Islet precursor cell (in vitro differentiated cells): ENCODE data around the gene SFN.
"Not testable (repeated sequence)": the region's sequence is repeated elsewhere in the genome, so short reads cannot be mapped to it uniquely, and the experiment has no call there.

Experiments
- DNase-seq: peaks from one replicate; pipeline ENCODE4 v3.0.0-alpha.2; 2018

SFN gene

DNA sequence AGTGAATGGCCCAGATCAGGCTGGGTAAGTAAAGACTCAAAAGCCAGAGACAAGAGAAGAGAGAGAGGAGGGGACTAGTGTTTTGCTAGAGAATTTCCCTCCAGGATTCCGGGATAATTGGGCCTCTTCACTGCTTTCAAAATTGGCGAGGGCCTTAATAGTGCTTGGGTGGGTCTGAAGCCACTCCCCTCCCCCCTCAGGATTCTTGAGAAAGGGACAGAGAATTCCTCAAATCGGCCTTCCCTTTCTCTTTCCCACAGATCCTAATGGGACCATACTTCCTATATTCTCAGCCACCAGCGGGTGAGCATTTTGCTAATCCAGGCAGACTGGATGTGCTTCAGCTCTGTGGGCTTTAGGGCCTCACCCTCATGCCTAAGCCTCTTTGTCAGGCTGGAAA lies 11.9 kb downstream of the SFN start:
- peak; percentile 82 for DNase-seq

DNA sequence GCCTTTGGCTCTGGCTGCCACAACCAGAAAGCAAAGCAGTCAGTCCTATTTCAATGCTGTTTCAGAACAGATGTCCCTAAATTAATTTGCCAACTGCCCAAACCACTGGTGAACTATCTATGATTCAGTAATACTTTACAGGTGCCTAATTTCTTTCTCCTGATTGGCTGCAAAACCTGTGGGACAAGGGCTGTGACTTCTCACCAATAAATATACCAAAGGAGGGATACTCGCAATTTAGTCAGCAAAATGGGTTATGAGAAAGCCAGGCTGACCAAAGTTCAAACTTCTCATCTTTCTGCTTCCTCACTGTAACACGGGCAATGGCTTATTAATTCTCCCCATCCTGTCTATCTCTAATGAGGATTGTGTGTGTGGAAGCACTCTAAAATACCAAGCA lies 14.4 kb downstream of the SFN start:
- no peak for DNase-seq

DNA sequence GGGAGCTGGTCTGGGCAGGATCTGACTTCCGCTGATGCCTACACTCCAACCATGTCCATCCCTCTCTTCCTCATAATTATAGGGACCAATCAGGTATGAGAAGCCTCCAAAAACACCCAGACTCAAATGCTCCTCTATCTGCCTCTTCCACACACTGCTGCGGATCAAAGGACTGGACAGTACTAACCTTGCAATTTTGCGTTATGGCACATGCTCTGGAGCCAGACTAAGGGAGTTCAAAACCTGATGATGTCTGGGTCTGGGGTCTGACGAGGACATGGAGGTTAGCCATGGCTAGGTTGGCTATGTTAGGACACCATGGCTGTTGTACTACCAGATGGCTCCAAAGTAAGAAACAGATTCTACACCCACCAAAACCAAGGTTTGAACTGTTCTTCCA lies 16.8 kb downstream of the SFN start:
- DNase-seq: no peak

DNA sequence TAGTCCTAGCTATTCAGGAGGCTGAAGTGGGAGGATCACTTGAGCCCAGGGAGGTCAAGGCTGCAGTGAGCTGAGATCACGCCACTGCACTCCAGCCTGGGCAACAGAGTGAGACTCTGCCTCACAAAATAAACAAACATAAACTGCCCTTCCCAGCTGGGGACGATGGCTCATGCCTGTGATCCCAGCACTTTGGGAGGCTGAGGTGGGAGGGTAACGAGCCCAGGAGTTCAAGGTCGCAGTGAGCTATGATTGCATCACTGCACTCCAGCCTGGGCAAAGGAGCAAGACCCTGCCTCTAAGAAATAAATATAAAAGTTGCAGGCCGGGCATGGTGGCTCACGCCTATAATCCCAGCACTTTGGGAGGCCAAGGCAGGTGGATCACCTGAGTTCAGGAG lies 18.7 kb downstream of the SFN start:
- not testable (repeated sequence) for DNase-seq

DNA sequence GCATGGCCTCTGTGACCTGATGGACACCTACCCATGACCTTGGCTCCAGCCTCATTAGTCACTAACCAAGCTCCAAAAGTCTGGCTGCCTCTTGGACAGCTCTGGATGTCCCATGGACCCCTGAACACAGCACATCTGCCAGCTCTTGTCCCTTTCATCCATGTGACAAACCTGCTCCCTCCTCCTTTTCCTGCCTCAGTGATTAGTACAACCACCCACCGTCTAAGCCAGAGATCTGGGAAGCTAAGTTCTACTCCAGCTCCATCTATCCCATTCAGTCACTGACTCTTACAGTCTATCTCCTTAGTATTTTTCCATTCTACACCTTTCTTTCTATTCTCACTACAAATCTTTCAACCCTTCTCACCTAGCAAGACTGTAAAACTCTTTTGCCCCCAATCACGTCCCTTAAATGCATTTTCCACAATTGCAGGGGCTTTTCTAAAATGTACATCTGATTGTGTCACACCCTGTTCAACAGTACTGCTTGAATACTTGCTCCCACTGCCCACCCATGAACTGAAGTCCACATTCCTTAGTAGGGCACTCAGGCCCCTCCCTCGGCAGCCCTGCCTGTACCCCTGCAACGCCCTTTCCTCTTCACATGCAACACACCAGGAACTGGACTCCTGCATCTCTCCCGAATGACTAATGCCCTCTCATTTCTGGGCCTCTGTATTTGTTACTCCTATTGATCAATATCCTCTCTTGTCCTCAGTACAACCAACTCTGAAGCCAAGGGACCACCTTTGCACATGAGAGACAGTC lies 19.9 kb downstream of the SFN start:
- DNase-seq: no peak

DNA sequence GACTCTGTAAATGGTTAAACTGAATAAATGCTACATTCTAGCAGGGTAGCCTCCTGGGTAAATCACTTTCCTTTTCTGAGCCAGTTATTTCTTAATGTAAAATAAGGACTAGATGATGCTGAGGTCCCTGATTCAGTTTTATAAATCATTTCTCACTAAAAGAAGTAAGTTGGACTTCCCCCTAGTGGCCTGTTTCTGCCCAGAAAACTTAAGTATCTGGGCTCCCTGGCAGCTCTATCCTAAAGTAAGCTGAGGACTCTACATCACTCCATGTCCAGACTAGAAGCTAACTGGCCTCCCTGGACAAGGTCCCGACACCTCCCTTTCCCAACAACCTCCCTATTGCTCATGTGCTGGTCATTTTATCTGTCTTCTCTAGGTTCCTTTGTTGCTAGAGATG lies 24.2 kb downstream of the SFN start:
- no peak for DNase-seq

DNA sequence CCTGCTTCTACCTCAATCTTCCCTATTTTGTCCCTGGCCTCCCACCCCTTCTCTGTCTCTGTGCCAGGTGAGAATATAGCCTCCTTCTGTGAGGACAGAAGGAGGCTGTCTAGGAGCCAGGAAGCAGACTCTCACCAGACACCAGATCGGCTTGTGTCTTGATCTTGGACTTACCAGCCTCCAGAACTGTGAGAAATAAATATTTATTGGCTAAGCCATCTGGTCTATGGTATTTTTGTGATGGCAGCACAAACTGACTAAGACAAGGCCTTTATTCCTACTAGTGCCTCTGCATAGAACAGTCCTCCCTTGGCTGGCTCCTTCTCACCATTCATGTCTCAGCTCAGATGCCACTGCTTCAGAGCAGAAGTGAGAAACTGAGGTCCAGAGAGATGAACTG lies 25.3 kb downstream of the SFN start:
- no peak for DNase-seq

DNA sequence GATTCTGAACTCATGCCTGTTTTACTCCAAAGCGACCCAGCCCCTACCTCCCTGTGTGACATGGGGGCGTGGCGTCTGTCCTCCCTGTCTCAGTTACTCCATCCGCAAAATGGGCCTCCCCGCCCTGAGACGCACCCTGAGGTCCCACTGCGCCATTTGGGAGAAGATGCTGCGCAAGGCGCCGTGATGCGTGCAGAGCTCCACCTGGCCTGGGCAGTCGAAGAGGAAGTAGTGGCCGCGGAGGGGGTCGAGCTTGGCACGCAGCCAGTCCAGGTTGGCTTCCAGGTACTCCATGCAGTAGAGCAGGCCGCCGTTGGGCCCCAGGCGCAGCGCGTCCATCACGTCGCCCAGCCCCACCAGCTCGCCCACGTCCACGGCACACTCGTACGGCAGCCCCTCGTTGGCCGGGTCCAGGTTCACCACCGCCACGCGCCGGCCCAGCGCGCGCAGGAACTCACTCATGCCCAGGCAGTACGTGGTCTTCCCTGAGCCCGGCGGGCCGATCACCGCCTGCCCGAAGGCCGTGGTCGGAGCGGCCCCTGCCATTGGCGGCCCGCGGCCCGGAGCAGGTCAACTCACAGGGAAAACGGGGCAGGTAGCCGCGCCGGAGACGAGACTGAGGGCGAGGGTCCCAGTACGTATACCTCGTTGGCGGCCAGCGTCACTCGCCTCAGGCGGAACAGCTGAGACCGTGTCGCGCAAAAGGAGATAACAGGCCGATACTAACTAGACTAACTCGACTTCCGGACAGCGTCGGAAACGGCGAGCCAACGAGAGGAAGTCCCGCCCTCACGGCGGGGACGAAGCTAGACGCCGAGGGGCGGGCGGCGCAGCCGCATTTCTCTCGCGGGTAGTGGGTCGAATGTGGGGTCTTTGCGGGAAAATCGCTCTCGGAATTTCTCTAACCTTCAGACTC lies 26.9 kb downstream of the SFN start, which contains the start of gene GPN2:
Gene GPN2, minus strand, starts transcription at position 733 of the 916 bp plus-strand sequence. Its CDS starts 187 bp downstream, at position 546.
- DNase-seq: peak; percentile 88

DNA sequence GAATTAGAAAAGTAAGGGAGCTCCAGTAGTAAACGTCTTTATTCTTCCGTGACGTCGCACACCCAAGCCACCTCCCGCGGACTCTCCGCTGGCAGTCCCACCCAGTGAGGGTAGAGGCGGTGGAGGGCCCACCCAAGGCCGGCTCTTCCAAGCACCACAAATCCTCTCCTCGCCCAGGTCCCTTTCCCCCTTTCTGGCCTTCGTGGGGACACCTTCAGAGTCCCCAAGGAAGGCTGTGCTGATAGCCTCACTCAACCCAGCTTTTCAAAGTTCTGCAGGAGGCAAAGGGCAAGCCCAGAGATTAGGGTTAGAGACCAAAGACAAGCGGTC lies 27.5 kb downstream of the SFN start:
- no peak for DNase-seq

DNA sequence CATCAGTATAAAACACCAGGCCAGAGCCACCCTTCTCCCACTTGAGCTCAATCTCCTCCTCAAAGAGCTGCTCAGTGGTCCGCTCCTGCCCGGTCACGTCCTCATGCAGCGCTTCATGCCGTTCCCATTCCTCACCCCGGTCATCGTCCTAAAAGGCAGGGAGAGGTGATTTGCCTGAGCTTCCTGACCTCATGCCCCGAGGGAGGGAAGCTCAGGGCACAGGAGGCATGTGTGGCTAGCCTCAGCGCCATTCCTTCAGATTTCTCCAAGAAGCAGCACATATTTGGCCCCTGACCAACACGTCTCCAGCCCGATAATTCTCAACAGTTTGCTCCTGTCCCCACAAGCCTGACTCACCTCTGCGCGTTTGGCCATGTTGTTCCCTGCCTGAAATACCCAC lies 31.3 kb downstream of the SFN start:
- DNase-seq: no peak

DNA sequence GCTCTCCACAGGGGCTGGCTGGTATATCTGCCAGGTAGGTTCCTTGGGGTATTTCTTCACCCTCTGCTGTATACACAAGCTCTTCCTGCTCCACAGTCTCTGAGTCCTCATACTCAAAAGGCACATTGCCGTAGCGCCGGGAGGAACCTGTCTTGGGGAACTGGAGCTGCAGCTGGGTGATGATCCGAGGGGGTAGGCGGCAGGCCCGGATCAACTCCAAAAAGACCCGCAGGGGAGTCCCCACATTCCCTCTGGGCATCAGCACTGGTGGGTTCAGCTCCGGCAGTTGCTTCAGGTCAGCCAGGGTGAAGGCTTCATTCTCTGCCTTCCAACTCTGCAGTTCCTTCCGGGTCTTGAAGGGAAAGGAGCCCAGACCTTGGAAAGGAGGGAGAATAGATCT lies 34.4 kb downstream of the SFN start:
- DNase-seq: no peak

DNA sequence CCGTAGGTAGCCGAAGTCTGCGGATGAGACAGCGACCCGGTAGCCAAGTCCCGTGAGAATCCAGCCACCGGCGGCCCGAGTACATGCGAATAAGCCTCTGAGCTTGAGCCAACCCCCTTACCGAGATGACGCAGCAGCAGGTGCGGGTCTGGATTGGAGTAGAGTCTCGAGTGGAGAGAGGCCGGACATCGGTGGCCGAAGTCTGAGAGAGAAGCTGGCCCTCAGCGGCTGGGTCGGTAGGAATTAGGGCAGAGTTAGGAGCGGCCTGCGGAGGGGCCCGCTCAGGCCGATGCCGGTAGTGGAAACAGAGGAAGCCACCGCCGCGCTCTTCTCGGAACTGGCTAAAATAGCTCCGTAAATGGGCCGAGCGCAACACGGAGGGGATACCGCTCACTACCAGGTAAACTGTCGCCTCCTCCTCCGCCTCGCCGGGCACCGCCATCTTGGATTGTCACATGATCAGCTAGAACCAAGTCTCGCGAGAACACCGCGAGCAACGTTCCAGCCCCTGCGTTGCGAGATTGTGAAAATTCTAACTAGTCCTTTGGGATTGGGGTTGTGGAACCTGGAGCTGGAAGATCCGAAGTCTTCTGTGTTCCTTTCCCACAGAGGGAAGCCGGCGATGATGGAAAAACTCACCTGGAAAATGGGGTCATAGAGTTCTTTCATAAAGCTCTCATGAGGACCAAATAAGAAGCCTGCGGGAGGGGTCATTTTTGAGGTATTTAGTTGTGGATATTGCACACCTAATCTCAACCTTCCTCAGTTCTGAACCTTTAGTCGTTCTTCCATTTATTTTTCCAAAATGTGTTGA lies 37.3 kb downstream of the SFN start, which contains the start of gene GPATCH3:
Gene GPATCH3, minus strand, starts transcription at position 467 of the 814 bp plus-strand sequence. Its CDS starts 25 bp downstream, at position 442.
- peak; percentile 94 for DNase-seq

DNA sequence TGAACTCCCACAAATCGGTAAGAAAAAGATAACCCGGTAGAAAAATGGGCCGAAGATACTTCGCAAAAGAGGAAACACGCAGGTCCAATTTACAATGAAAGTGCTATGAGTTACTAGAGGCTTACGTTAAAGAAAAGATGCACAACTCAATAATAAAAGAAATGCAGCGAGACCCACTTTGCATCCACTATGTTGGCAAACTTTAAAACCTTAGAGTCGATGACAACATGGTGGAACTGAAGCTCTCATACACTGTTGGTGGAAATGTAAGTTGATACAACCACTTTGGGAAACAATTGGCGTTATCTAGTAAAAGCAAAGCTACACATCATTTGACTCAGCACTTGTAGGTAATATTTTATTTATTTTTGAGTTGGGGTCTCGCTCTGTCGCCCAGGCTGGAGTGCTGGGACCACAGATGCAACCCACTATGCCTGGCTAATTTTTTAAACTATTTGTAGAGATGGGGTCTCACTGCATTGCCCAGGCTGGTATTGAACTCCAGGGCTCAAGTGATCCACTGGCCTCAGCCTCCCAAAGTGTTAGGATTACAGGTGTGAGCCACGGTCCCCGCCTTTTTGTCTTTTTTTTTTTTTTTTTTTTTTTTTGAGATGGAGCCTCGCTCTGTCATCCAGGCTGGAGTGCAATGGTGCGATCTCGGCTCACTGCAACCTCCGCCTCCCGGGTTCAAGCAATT lies 38.0 kb downstream of the SFN start:
- DNase-seq: no peak

DNA sequence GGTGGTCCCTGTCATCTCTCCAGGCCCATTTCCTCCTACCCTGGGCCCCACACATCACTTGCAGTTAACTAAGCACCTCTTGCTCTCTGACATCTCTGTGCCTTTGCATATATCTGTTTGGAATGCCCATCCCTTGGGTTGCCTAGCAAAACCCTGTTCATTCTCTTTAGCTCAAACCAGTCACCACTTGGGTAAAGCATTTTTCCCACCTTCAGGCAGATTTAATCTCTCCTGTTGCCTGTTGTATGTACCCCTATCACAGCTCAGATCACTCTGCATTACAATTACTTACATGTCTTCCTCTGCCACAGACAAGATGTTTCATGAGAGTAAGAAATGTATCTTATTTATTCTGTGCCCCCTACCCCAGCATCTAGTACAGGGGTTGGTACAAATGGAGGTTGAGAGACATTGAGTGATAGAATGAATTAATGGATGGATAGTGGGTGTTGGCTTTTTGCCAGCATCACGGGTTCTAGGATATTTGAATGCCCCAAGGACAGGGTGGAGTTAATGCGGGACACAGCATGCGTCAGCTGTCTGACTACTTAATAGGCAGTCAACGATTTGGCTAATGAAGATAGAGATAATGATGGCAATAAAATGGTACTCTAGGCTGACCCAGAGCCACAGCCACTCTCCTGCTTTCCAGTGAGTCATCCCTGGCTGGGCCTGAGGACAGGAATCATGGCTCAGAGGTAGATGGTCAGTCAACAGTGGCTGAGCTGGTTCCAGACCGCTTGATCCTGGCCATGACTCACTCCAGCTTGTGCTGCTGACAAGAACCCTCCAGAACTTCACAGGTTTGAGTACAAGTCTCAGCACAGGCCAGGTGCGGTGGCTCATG lies 44.3 kb downstream of the SFN start:
- peak; percentile 99 for DNase-seq

DNA sequence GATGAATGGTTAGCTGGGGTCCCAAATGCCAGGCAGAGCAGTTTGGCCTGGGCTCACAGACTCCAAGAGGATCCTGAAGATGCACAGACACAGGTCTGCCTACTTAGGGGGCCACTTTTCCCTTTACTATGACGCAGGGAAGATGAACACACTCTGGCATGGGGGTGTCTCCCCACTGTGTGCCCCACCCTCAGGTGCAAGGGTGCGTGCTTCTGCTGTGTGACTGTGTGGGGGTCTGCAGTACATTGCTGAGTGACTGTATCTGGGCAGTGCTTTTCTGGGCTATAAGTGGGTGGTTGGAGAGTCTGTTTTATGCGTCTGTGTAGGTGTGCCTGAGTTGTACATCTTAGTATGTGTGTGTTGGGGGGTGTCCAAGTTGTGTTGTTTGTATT lies 47.0 kb downstream of the SFN start:
- DNase-seq: no peak

DNA sequence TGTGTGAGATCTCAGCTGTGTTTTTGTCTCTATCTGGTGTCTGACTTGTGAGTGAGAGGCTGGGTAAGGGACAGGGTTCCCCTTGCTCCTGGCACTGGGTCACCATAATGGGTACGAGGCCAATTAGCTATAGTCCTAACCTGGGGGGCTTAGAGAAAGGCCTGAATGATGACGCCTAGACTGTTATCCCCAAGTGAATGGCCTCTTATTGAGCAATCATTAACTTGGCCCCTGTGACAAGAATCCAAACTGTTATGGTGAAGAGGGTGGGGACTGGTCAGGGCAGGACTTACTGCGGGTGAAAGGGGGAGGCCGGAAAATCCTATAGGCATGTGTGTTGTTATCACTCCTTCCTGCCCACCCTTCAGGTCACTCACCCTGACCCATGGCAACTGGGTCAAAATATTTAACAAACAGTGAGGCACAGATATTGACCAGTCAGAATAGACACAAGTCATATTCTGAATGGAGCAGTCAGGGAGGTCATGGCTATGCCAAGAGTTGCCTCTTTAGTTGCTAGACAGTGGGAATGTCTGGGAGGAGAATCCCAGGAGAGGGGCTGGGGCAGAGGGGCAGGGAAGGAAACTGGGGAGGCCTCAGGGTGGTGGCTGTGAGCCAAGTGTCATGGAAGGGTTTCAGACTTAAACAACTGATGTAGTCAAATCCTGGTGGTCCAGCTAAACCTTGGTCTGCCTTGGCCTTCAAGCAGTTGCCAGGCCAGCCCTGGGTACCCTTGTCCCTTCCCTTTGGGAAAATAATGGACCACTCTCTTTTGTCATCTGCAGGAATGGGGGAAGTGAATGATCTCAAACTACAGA lies 47.6 kb downstream of the SFN start:
- no peak for DNase-seq

DNA sequence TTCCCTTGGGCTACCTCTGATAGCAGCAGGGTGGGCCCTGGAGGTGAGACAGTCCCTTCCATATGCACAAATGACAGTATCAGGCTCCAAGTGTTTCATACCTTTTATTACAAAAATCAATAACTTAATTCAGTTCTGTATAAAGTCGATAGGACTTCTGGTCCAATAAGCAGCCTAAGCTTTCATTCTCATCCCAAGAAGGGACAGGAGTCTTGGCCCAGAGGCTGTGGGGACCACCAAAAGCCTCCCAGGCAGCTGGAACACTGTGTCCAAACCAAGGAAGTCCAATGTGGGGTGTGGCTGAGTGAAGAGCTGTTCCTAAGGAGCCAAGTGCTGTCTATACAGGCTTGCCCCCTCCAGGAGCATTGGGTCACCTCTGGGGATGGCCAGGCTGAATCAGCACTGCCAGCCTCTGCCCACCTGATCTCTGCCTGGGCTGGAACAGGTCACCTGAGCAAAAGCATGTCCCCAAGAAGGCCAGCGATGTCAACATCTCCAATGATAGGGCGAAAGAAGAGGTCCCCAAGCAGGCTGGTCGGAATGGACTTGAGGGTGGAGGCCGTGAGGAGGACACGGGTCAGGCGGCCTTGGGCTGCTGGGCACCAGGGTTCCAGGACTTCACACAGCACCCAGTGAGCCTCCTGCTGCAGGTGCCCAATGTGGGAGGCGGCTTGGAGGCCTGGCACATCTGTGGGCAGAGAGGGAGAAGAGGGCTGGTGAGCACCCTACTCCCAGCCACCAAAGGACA lies 48.6 kb downstream of the SFN start:
- no peak for DNase-seq

DNA sequence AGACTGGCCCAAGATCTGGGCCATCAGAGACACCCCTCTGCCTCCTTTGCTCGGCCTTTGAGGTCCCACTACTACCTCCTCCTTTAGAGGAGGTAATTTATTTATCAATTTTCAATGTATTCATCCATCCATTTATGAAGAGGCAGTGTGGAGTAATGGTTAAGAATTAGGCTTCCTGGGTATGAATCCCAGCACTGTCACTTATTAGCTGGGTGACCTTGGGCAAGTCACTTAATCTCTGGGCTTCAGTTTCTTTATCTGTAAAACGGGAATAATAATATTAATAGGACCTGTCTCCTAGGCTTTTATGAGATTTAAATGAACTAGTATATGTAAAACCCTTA lies 49.2 kb downstream of the SFN start:
- no peak for DNase-seq

DNA sequence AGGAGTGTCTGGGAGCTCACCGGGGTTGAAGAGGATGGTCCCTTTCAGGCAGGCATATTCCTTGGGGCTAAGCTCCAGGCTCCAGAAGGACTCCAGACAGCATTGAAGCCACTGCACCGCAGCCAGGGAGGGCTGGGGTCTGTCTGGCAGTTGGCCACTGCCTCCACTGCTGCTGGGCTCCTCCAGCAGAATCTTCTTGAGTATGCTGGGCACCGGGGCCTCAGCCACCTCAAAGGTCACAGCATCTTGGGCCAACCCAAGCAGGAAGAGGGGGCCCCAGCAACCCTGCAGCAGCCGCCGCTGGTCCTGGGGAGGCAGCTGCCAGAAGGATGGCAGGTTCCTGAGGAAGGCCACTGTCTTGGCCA lies 50.4 kb downstream of the SFN start:
- no peak for DNase-seq
